Activated naive CD8-positive, alpha-beta T cell (primary cell): Measurements from ENCODE around the gene RIMS3.
"Not testable (repeated sequence)": the region's sequence is repeated elsewhere in the genome, so short reads cannot be mapped to it uniquely, and the experiment has no call there.

ENCODE experiments used
- H3K27ac Mint-ChIP-seq: one replicate; pipeline ENCODE4 v1.8.0; 2021; ENCODE audit warnings: mixed read lengths
- H3K27me3 Mint-ChIP-seq: one replicate; pipeline ENCODE4 v1.8.0; 2021; ENCODE audit warnings: mixed read lengths
- H3K36me3 Mint-ChIP-seq: one replicate; pipeline ENCODE4 v1.8.0; 2021; ENCODE audit warnings: mixed read lengths
- H3K4me1 Mint-ChIP-seq: one replicate; pipeline ENCODE4 v1.8.0; 2021; ENCODE audit warnings: low read depth, mixed read lengths
- H3K4me3 Mint-ChIP-seq: one replicate; pipeline ENCODE4 v1.8.0; 2021; ENCODE audit warnings: mild to moderate bottlenecking, mixed read lengths
- H3K9me3 Mint-ChIP-seq: one replicate; pipeline ENCODE4 v1.8.0; 2021; ENCODE audit warnings: low read depth, mixed read lengths

The RIMS3 gene

GRCh38 chr1:40634901-40635655, 30.4 kb downstream of the RIMS3 start:
- H3K9me3 Mint-ChIP-seq = no peaks in the 10 kb centered on the region
- H3K27me3 Mint-ChIP-seq = no peaks in the 10 kb centered on the region
- H3K4me3 Mint-ChIP-seq = no peak overlapping the region
- peaks cover 25% of the 10 kb centered on the region for H3K4me1 Mint-ChIP-seq
- H3K36me3 Mint-ChIP-seq = no peaks in the 10 kb centered on the region
- peak overlapping the region; percentile 61 for H3K27ac Mint-ChIP-seq

- H3K27me3 Mint-ChIP-seq = no peaks in the 10 kb centered on the region
- H3K36me3 Mint-ChIP-seq = no peaks in the 10 kb centered on the region
- H3K27ac Mint-ChIP-seq = no peak overlapping the region
- H3K4me3 Mint-ChIP-seq = no peak overlapping the region
- peaks cover 31% of the 10 kb centered on the region for H3K4me1 Mint-ChIP-seq
- no peaks in the 10 kb centered on the region for H3K9me3 Mint-ChIP-seq
Observed at GRCh38 chr1:40633931-40634376, 31.5 kb downstream of the RIMS3 start.

GRCh38 chr1:40633523-40633922, 32.0 kb downstream of the RIMS3 start:
- H3K4me3 Mint-ChIP-seq = no peak overlapping the region
- H3K4me1 Mint-ChIP-seq = peaks cover 36% of the 10 kb centered on the region
- H3K36me3 Mint-ChIP-seq = no peaks in the 10 kb centered on the region
- H3K9me3 Mint-ChIP-seq = no peaks in the 10 kb centered on the region
- H3K27me3 Mint-ChIP-seq = no peaks in the 10 kb centered on the region
- no peak overlapping the region for H3K27ac Mint-ChIP-seq

GRCh38 chr1:40630488-40631223, 34.8 kb downstream of the RIMS3 start:
- no peaks in the 10 kb centered on the region for H3K36me3 Mint-ChIP-seq
- H3K27me3 Mint-ChIP-seq = no peaks in the 10 kb centered on the region
- no peak overlapping the region for H3K27ac Mint-ChIP-seq
- H3K4me1 Mint-ChIP-seq = peaks cover 33% of the 10 kb centered on the region
- no peak overlapping the region for H3K4me3 Mint-ChIP-seq
- H3K9me3 Mint-ChIP-seq = no peaks in the 10 kb centered on the region

- not testable (repeated sequence) for H3K4me3 Mint-ChIP-seq
Observed at GRCh38 chr1:40629546-40629945, 35.9 kb downstream of the RIMS3 start.

GRCh38 chr1:40628903-40629292, 36.6 kb downstream of the RIMS3 start:
- H3K4me1 Mint-ChIP-seq = peaks cover 26% of the 10 kb centered on the region
- no peak overlapping the region for H3K4me3 Mint-ChIP-seq
- H3K9me3 Mint-ChIP-seq = no peaks in the 10 kb centered on the region
- no peaks in the 10 kb centered on the region for H3K27me3 Mint-ChIP-seq
- no peaks in the 10 kb centered on the region for H3K36me3 Mint-ChIP-seq
- H3K27ac Mint-ChIP-seq = no peak overlapping the region

More at GRCh38 chr1:40629546-40629945, 35.9 kb downstream of the RIMS3 start:
- peak overlapping the region; percentile 50 for H3K27ac Mint-ChIP-seq
- H3K9me3 Mint-ChIP-seq, H3K27me3 Mint-ChIP-seq, H3K36me3 Mint-ChIP-seq: not testable (repeated sequence)
- peaks cover 26% of the 10 kb centered on the region for H3K4me1 Mint-ChIP-seq

GRCh38 chr1:40627987-40628902, 37.2 kb downstream of the RIMS3 start:
- Mint-ChIP-seq H3K27ac (peak overlapping the region; percentile 2), H3K27me3 (no peaks in the 10 kb centered on the region), H3K4me1 (peaks cover 24% of the 10 kb centered on the region), H3K4me3 (no peak overlapping the region), H3K9me3 (no peaks in the 10 kb centered on the region), H3K36me3 (no peaks in the 10 kb centered on the region)

GRCh38 chr1:40626383-40626770, 39.1 kb downstream of the RIMS3 start:
- H3K4me3 Mint-ChIP-seq = no peak overlapping the region
- H3K36me3 Mint-ChIP-seq = no peaks in the 10 kb centered on the region
- no peaks in the 10 kb centered on the region for H3K9me3 Mint-ChIP-seq
- no peak overlapping the region for H3K27ac Mint-ChIP-seq
- no peaks in the 10 kb centered on the region for H3K27me3 Mint-ChIP-seq
- peaks cover 24% of the 10 kb centered on the region for H3K4me1 Mint-ChIP-seq

GRCh38 chr1:40625476-40626382, 39.8 kb downstream of the RIMS3 start:
- H3K27ac Mint-ChIP-seq = no peak overlapping the region
- H3K9me3 Mint-ChIP-seq = no peaks in the 10 kb centered on the region
- no peaks in the 10 kb centered on the region for H3K36me3 Mint-ChIP-seq
- H3K4me3 Mint-ChIP-seq = no peak overlapping the region
- peaks cover 24% of the 10 kb centered on the region for H3K4me1 Mint-ChIP-seq
- H3K27me3 Mint-ChIP-seq = no peaks in the 10 kb centered on the region

- H3K4me1 Mint-ChIP-seq = peaks cover 20% of the 10 kb centered on the region
- H3K36me3 Mint-ChIP-seq = no peaks in the 10 kb centered on the region
- no peaks in the 10 kb centered on the region for H3K27me3 Mint-ChIP-seq
- no peak overlapping the region for H3K4me3 Mint-ChIP-seq
- H3K9me3 Mint-ChIP-seq = no peaks in the 10 kb centered on the region
- no peak overlapping the region for H3K27ac Mint-ChIP-seq
Observed at GRCh38 chr1:40625076-40625475, 40.4 kb downstream of the RIMS3 start.

- Mint-ChIP-seq H3K27me3 (peaks cover 1% of the 10 kb centered on the region), H3K27ac (no peak overlapping the region), H3K4me3 (no peak overlapping the region), H3K4me1 (peaks cover 1% of the 10 kb centered on the region), H3K9me3 (no peaks in the 10 kb centered on the region), H3K36me3 (no peaks in the 10 kb centered on the region)
Observed at GRCh38 chr1:40622936-40623629, 42.4 kb downstream of the RIMS3 start.

- Mint-ChIP-seq H3K4me3 (no peak overlapping the region), H3K4me1 (no peaks in the 10 kb centered on the region), H3K9me3 (no peaks in the 10 kb centered on the region), H3K27ac (no peak overlapping the region), H3K36me3 (no peaks in the 10 kb centered on the region), H3K27me3 (peaks cover 1% of the 10 kb centered on the region)
Observed at GRCh38 chr1:40621821-40622450, 43.5 kb downstream of the RIMS3 start.

GRCh38 chr1:40620586-40621210, 44.8 kb downstream of the RIMS3 start:
- Mint-ChIP-seq H3K9me3 (no peaks in the 10 kb centered on the region), H3K4me1 (no peaks in the 10 kb centered on the region), H3K27ac (no peak overlapping the region), H3K36me3 (no peaks in the 10 kb centered on the region), H3K27me3 (peaks cover 1% of the 10 kb centered on the region), H3K4me3 (no peak overlapping the region)
